IPS DF 6.9 (cell line): ENCODE results near the gene CLINT1.

ENCODE experiments used
- DNase-seq: peaks from one replicate; pipeline ENCODE4 v3.0.0-alpha.2; 2013; ENCODE audit warnings: low read depth, low spot score
- H3K27ac ChIP-seq: one replicate; pipeline ENCODE4 v1.5.1; 2013; ENCODE audit warnings: low read length, control low read depth
- H3K27me3 ChIP-seq: 2 replicates; pipeline ENCODE4 v1.6.1; 2013; ENCODE audit warnings: mild to moderate bottlenecking, low read length; ENCODE audit not compliant: control insufficient read depth, insufficient read depth
- H3K36me3 ChIP-seq: 2 replicates; pipeline ENCODE4 v1.6.1; 2013; ENCODE audit warnings: low read length; ENCODE audit not compliant: control insufficient read depth, insufficient read depth
- H3K4me1 ChIP-seq: 2 replicates; pipeline ENCODE4 v1.6.1; 2013; ENCODE audit warnings: low read length; ENCODE audit not compliant: control insufficient read depth, insufficient read depth
- H3K4me3 ChIP-seq: 2 replicates; pipeline ENCODE4 v1.5.1; 2013; ENCODE audit warnings: mild to moderate bottlenecking, low read length
- H3K9me3 ChIP-seq: 2 replicates; pipeline ENCODE4 v1.6.1; 2013; ENCODE audit warnings: low read length, inconsistent platforms; ENCODE audit not compliant: control insufficient read depth, insufficient read depth
- WGBS: extraction: QIAGEN DNeasy Blood & Tissue Kit; methylation state at CpG from one replicate; pipeline ENCODE4 v1.1.7; 2013; ENCODE audit warnings: mixed read lengths, missing lambda C conversion rate; ENCODE audit not compliant: insufficient read length, insufficient coverage; 5-methylcytosine and 5-hydroxymethylcytosine counted together

The CLINT1 gene

DNA sequence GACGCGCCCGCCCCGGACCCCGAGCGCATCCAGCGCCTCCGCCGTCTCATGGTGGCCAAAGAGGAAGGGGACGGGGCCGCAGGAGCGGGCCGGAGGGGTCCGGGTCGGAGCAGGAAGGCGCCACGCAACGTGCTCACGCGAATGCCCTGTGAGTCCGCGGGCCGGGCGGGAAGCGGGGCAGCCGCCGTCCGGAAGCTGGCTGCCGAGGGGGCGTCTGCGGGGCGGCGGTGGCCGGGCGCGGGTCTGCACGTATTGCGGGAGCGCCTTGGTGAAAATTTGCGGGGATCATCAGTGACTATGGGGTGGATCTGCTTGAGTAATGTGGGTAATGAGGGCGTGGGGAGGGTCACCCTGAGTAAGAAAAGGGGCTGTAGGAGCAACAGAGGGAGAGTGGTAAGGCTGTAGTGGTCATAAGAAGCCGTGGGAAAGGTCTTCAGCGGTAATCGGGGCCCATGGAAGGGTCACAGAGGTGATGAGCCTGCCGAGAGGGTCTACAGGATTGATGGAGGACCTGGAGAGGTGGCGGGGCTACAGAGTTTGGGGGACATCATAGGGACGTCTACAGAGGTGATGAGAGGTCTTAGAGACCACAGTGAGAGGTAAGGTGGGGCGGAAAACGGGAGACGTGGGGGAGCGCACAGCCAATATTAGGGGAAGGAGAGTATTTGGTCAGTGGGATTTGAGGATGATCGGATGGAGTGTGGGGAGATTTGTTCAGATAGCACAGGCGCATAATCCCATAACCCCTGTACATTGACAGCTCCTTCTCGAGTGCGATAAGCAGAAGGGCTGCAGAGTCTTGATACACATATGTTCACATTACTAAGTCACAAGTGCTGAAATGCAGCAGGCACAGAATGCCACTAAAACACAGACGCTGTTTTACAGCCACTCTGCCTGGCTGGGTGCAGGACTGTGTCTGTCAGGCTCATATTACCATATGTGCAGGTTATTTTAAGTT is 114.6 kb downstream of the CLINT1 start:
- DNase-seq = no peak
- peak overlapping the region; percentile 90 for H3K4me3 ChIP-seq
- WGBS = no CpG with 5 or more reads among the region's 56 CpGs
- peaks cover 4% of the 10 kb centered on the region; the same call in 1 of the 2 replicates for H3K4me1 ChIP-seq
- H3K9me3 ChIP-seq = no peaks in the 10 kb centered on the region
- peaks cover 7% of the 10 kb centered on the region; the same call in 1 of the 2 replicates for H3K27me3 ChIP-seq
- peaks cover 4% of the 10 kb centered on the region; the same call in 1 of the 2 replicates for H3K36me3 ChIP-seq
- H3K27ac ChIP-seq = no peak overlapping the region

DNA sequence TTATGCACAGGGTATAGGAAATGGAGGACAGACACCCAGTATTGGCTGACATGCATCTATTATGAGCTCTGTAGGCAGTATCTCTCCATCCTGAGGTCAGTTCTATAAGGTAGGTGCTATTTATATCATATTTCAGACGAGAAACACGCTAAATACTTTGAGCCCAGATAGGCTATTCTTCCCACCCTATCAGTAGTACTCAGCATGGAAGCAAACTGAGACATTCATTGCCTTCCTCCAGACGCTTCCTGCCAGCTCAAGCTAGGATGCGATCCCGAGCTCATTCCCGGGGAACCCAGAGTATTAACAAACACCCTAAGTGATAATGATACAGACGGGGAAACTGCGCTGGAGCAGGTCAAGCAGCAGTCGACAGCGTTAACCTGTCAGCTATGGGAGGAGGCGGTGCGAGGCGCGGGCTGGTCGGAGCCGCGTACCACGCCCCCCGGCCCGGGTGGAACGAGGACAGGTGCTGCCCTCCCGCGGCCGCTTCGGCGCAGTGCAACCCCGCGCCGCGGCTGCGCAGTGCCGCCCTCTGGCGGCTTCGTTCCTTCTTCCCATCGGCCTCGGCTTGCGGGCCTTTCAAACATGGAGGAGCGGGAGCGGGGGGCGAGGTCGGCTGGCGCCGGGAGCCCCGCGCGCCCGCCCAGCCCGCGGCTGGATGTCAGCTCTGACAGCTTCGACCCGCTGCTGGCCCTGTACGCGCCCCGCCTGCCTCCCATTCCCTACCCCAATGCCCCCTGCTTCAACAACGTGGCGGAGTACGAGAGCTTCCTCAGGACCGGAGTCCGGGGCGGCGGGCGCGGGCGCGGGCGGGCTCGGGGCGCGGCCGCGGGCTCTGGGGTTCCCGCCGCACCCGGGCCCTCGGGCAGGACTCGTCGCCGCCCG is 115.5 kb downstream of the CLINT1 start, which contains the start of gene LSM11:
Gene LSM11 (plus strand): TSS at position 550 of the 888 bp plus-strand sequence. CDS start 39 bp downstream, at position 589.
- Histone ChIP-seq H3K4me3 (peak within 1 kb of the TSS; percentile 90), H3K36me3 (peaks cover 5% of the 10 kb centered on the region; the same call in 1 of the 2 replicates), H3K9me3 (no peaks in the 10 kb centered on the region), H3K4me1 (peaks cover 4% of the 10 kb centered on the region; the same call in 1 of the 2 replicates), H3K27me3 (peaks cover 7% of the 10 kb centered on the region; the same call in 1 of the 2 replicates), H3K27ac (no peak within 1 kb of the TSS)
- peak; percentile 50 for DNase-seq
- WGBS = no CpG with 5 or more reads among the region's 79 CpGs

DNA sequence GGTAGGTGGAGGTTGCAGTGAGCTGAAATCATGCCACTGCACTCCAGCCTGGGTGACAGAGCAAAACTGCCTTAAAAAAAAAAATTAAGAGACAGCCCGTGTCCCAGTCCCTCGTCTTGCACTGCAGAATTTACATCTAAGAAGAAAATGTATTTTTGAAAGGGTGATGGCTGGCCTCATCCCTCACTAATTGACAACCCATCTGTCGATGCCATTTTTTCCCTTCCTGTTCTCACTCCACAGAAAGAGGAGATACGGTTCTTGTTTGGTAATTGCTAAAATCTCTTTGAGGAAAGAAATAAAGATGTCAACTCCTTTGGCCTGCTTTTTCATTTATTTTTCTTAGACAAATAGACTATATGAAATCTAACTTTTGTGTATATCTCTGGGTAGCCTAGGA is 117.8 kb downstream of the CLINT1 start:
- Histone ChIP-seq H3K27me3 (peaks cover 7% of the 10 kb centered on the region; the same call in 1 of the 2 replicates), H3K4me1 (peaks cover 4% of the 10 kb centered on the region; the same call in 1 of the 2 replicates), H3K9me3 (no peaks in the 10 kb centered on the region), H3K36me3 (peaks cover 11% of the 10 kb centered on the region; the same call in 1 of the 2 replicates), H3K27ac (no peak overlapping the region), H3K4me3 (no peak overlapping the region)
- WGBS = no CpG with 5 or more reads among the region's 4 CpGs
- no peak for DNase-seq

DNA sequence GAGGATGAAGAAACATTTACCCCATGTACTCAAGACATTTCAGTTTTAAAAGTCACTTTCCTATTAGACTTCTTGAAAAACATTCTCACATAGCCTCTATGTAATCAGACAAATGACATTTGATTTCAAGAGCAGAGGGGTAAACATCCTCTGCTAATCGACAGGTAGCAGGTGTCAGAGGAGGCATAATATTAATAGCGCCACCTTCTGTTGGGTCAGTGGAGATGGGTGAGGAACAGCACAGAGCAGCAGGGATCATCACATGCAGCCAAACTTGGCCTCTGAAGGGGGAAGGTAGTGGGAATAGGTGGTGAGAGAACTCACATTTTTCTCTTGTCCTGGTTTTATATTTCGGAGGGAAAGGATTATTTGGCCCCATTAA is 118.7 kb downstream of the CLINT1 start:
- Histone ChIP-seq H3K27me3 (peaks cover 7% of the 10 kb centered on the region; the same call in 1 of the 2 replicates), H3K27ac (no peak overlapping the region), H3K36me3 (peaks cover 12% of the 10 kb centered on the region; the same call in 1 of the 2 replicates), H3K4me3 (no peak overlapping the region), H3K4me1 (peaks cover 4% of the 10 kb centered on the region; the same call in 1 of the 2 replicates), H3K9me3 (no peaks in the 10 kb centered on the region)
- no peak for DNase-seq
- no CpG with 5 or more reads among the region's 3 CpGs for WGBS

DNA sequence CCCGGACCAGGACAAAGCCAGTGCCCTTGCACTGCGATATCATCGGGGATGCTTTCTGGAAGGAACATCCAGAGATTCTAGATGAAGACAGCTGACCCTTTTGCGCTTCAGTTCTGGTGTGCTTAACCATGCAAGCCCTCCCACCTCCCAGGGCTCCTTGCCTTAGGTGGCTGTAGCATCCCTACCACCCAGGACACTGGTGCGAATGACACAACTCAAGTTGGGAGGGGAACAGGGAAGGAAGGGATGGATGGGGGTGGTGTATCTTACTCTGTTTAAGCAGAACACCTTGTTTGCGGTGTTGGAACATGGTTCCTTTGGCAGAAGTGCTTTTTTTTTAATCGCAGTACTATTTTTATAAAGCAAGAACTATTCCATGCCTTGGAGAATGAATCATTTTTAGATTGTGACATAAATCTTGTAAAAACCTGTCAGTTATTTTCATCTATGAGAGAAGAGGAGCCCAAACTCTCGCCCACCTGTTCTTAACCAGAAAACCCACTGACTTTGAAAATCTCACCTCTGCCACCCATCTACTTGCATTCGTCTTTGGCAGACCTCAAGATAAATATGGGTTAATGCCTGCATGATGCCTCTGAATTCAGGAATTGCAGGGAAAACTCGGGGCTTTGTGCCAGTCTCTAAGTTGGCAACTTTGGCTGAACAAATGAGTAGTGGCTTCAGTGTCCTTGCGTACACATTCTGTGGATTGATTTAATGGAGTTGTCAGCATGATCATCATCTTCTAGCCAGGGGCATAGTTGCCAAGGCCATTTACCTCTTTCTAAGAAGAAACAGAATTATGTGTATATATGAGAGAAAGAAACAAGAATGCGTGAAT is 119.3 kb downstream of the CLINT1 start:
- no CpG with 5 or more reads among the region's 12 CpGs for WGBS
- no peak overlapping the region for H3K4me3 ChIP-seq

DNA sequence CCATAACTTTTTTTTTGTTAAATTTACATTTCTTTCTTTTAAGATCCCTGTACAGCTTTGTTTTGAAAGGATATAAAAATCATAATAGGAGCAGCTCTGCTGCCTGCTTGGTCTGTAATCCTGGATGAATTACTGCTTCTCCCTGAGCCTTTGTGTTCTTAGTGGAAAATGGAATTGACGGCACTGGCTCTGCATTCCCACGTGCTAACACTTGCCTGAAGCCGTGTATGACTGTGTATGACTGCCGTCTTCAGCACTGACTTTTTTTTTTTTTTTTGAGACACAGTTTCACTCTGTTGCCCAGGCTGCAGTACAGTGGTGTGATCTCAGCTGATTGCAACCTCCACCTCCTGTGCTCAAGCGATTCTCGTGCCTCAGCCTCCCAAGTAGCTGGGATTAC is 123.0 kb downstream of the CLINT1 start:
- WGBS = no CpG with 5 or more reads among the region's 6 CpGs
- Histone ChIP-seq H3K27ac (no peak overlapping the region), H3K4me1 (no peaks in the 10 kb centered on the region), H3K9me3 (no peaks in the 10 kb centered on the region), H3K4me3 (no peak overlapping the region), H3K27me3 (no peaks in the 10 kb centered on the region), H3K36me3 (peaks cover 17% of the 10 kb centered on the region; the same call in 1 of the 2 replicates)
- DNase-seq = no peak

More for the DNA sequence above, 119.3 kb downstream of the CLINT1 start:
- Histone ChIP-seq H3K36me3 (peaks cover 14% of the 10 kb centered on the region; the same call in 1 of the 2 replicates), H3K4me1 (peaks cover 2% of the 10 kb centered on the region; the same call in 1 of the 2 replicates), H3K9me3 (no peaks in the 10 kb centered on the region), H3K27ac (no peak overlapping the region), H3K27me3 (peaks cover 5% of the 10 kb centered on the region; the same call in 1 of the 2 replicates)
- no peak for DNase-seq
